ENCODE data around the gene CNR2.

CNR2 gene

DNA sequence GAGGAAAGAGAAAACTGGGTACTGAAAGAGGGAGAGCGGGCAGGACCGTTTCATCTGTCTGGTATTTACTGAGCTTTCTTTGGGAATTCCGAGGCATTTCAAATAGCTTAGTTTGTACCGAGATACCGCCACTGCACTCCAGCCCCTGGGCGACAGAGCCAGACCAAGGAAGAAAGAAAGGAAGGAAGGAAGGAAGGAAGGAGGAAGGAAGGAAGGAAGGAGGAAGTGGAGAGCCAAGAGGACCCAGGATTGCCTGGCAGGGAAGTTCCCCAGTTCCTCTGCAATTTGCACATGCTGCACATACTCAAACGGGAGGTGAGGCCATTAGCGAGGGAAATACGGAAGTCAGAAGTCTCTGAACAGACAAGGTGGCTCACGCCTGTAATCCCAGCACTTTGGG, 44.1 kb downstream of the CNR2 start:
- TF ChIP-seq, protein P1, sequence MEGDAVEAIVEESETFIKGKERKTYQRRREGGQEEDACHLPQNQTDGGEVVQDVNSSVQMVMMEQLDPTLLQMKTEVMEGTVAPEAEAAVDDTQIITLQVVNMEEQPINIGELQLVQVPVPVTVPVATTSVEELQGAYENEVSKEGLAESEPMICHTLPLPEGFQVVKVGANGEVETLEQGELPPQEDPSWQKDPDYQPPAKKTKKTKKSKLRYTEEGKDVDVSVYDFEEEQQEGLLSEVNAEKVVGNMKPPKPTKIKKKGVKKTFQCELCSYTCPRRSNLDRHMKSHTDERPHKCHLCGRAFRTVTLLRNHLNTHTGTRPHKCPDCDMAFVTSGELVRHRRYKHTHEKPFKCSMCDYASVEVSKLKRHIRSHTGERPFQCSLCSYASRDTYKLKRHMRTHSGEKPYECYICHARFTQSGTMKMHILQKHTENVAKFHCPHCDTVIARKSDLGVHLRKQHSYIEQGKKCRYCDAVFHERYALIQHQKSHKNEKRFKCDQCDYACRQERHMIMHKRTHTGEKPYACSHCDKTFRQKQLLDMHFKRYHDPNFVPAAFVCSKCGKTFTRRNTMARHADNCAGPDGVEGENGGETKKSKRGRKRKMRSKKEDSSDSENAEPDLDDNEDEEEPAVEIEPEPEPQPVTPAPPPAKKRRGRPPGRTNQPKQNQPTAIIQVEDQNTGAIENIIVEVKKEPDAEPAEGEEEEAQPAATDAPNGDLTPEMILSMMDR (IDR thresholded peaks at IDR 0.05; ENCODE audit: low read depth, low read length, missing control alignments): no peak
- no peak overlapping the region for H3K4me3 ChIP-seq (replicated peaks; ENCODE audit: low read depth, low read length)
- no peak for DNase-seq (ENCODE audit: extremely low read depth, low read depth)

DNA sequence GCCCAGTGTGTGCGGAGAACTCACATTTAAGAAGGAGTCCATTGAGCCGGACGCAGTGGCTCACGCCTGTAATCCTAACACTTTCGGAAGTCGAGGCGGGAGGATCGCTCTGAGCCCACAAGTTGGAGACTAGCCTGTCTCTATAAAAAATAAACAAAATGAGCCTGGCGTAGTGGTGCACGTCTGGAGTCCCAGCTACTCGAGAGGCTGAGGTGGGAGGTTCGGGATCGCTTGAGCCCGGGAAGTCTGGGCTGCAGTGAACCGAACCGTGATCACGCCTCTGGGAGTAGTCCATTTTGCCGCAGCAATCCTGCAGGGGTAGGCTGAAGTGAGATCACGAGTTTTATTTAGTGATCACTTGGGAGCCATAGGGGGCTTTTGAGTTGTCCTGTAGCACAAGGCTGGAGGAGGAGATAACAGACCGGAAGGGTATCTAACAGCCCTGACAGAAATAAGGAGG, 44.6 kb downstream of the CNR2 start:
- no peak for DNase-seq (ENCODE audit: extremely low read depth, low read depth)
- TF ChIP-seq, protein P1 (IDR thresholded peaks at IDR 0.05; ENCODE audit: low read depth, low read length, missing control alignments): no peak

DNA sequence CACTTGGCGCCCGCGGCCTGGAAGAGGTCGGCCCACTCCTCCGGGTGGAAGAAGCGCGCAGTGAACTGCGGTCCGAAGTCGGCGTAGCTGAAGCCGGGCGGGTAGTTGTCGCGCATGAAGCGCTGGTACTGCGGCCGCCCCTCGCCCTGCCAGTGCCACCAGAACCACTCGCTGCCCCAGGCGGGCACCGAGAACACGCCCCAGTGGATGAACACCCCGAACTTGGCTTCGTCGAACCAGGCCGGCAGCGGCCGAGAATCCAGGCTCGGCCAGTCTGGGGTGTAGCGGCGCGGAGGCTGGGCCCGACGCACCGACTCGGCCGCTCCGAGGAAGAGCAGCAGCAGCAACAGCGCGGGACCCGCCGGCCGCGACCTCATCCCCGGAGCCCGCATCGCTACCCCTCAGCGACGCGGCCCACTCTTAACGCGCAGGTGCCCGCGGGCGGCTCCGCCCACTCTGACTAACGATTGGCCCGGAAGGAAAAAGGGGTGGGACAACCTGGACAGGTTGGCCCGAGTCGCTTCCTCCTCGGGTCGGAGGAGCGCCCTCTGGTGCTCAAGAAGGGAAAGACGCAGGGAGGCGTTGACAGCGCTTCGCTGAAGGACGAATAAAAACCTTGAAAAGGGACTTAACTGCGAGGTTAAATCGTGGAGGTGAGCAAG, 45.1 kb downstream of the CNR2 start, which contains the start of gene FUCA1:
TSS of gene FUCA1 (minus strand) at position 396 of the 662 bp plus-strand sequence. CDS start at position 392, 4 bp downstream.
- peak; percentile 56 for DNase-seq (ENCODE audit: extremely low read depth, low read depth)
- H3K4me3 ChIP-seq (replicated peaks; ENCODE audit: low read depth, low read length): peak within 1 kb of the TSS; percentile 53
- TF ChIP-seq, protein P1 (IDR thresholded peaks at IDR 0.05; ENCODE audit: low read depth, low read length, missing control alignments): peak; percentile 92

More for the DNA sequence above, 44.6 kb downstream of the CNR2 start:
- peak overlapping the region; percentile 53 for H3K4me3 ChIP-seq (replicated peaks; ENCODE audit: low read depth, low read length)

DNA sequence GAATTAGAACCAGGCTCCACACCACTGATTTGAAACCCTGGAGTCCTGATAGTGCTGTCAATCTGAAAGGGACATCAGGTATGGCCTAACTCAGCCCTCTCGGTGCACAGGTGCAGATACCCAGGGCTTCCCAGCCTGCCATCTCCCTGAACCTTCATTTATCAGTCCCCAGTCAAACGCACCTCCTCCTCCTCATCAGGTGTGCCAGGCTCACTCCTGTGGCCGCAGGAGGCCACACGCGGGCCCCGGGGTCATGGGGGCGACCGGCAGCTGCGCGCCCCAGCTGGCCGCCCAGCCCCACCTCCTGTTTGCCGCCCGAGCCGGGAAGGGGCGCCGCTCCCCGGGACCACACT, 45.6 kb downstream of the CNR2 start:
- no peak for DNase-seq (ENCODE audit: extremely low read depth, low read depth)
- TF ChIP-seq, protein P1 (IDR thresholded peaks at IDR 0.05; ENCODE audit: low read depth, low read length, missing control alignments): no peak

DNA sequence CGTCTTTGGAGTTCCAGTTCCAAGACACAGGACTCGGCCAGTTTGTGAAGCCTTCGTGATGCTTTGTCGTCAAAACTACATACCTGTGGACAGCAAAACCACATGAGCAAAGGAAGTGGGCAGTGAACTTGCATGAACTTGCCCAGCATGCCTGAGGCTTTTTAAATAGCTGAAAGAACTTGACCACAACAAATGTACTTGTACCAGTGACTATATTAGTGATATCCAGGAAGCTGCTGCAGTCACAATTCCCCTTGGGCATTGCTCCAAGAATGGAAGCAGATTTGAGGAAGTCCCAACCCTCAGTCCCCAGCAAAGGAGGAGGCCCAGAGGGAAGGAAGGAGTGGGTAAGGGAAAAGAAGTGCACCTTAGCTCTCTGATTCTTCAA, 47.6 kb downstream of the CNR2 start:
- no peak overlapping the region for H3K4me3 ChIP-seq (replicated peaks; ENCODE audit: low read depth, low read length)
- peak; percentile 48 for DNase-seq (ENCODE audit: extremely low read depth, low read depth)

More for the DNA sequence above, 45.6 kb downstream of the CNR2 start:
- peak overlapping the region; percentile 53 for H3K4me3 ChIP-seq (replicated peaks; ENCODE audit: low read depth, low read length)

DNA sequence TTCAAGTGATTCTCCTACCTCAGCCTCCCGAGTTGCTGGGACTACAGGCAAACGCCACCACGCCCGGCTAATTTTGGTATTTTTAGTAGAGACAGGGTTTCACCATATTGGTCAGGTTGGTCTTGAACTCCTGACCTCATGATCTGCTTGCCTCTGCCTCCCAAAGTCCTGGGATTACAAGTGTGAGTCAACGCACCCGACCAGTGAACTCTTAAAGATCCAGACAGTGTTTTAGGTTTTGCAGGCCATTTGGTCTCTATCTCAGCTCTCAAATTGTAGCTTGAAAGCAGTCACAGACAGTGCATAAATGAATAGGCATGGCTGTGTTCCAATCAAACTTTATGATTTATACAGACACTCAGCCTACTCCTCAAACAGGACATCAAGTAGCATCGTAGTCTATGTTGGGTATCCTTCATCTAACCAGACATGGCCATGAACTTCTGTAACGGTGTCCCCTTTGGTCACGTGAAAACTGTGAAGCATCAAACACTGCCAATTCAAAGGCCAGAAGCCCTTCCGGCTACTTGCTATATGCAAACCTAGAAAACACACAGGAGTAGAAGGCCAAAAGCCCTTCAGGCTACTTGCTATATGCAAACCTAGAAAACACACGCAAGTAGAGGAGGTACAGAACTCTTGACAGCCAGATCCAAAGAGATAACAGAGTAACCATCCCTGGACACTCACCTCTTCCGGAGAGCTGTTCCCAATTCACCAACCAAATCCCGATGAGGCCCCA, 48.2 kb downstream of the CNR2 start:
- no peak for DNase-seq (ENCODE audit: extremely low read depth, low read depth)
- TF ChIP-seq, protein P1 (IDR thresholded peaks at IDR 0.05; ENCODE audit: low read depth, low read length, missing control alignments): no peak
- H3K4me3 ChIP-seq (replicated peaks; ENCODE audit: low read depth, low read length): no peak overlapping the region

More for the DNA sequence above, 47.6 kb downstream of the CNR2 start:
- TF ChIP-seq, protein P1 (IDR thresholded peaks at IDR 0.05; ENCODE audit: low read depth, low read length, missing control alignments): no peak

Measured in HFF-Myc (cell line).